ENCODE measurements around the gene RPL23. TPM values are rescaled to one million over a fixed set of nuclear protein-coding genes. Genes with fewer than 3 reads are reported as not detected.

The RPL23 gene
- polyA plus RNA-seq, 1 donor from 2014 or later = 1,333 TPM

- Histone ChIP-seq H3K9ac (ENCODE audit: low read length) (no peak overlapping the region), H3K27me3 (ENCODE audit: insufficient read depth, low read depth, low read length) (no peaks in the 10 kb centered on the region), H3K9me2 (ENCODE audit: insufficient read depth, low read length) (no peaks in the 10 kb centered on the region), H3K27ac (ENCODE audit: low read length) (no peak overlapping the region), H3K36me3 (ENCODE audit: insufficient read depth, low read length) (peaks cover 3% of the 10 kb centered on the region), H2AFZ (ENCODE audit: low read depth, low read length) (no peak overlapping the region), H3F3A (ENCODE audit: insufficient read depth, low read length, poor library complexity, severe bottlenecking) (no peaks in the 10 kb centered on the region), H3K4me2 (ENCODE audit: low read length) (no peak overlapping the region), H3K79me2 (replicated peaks; ENCODE audit: insufficient read depth, low read length) (no peaks in the 10 kb centered on the region), H3K4me3 (ENCODE audit: low read length) (no peak overlapping the region), H3K9me3 (ENCODE audit: low read length) (no peaks in the 10 kb centered on the region), H4K20me1 (ENCODE audit: insufficient read depth) (no peaks in the 10 kb centered on the region)
- TF ChIP-seq TAF1 (IDR thresholded peaks at IDR 0.05; ENCODE audit: low read depth) (no peak), EZH2 (IDR thresholded peaks at IDR 0.05; ENCODE audit: borderline replicate concordance, insufficient read depth, low read length, poor library complexity, severe bottlenecking) (no peak), RAD21 (conservative IDR thresholded peaks at IDR 0.05) (no peak), EP300 (conservative IDR thresholded peaks at IDR 0.05; ENCODE audit: poor library complexity, severe bottlenecking) (no peak), REST (IDR thresholded peaks at IDR 0.05; ENCODE audit: borderline replicate concordance) (no peak), CTCF (IDR thresholded peaks at IDR 0.05; ENCODE audit: poor library complexity, severe bottlenecking) (no peak), POLR2AphosphoS5 (IDR thresholded peaks at IDR 0.05) (no peak), MXI1 (conservative IDR thresholded peaks at IDR 0.05; ENCODE audit: poor library complexity, severe bottlenecking) (no peak), SMC3 (conservative IDR thresholded peaks at IDR 0.05; ENCODE audit: poor library complexity) (no peak)
Observed at GRCh38 chr17:38899421-38899820, 45.9 kb upstream of the RPL23 start.

DNA sequence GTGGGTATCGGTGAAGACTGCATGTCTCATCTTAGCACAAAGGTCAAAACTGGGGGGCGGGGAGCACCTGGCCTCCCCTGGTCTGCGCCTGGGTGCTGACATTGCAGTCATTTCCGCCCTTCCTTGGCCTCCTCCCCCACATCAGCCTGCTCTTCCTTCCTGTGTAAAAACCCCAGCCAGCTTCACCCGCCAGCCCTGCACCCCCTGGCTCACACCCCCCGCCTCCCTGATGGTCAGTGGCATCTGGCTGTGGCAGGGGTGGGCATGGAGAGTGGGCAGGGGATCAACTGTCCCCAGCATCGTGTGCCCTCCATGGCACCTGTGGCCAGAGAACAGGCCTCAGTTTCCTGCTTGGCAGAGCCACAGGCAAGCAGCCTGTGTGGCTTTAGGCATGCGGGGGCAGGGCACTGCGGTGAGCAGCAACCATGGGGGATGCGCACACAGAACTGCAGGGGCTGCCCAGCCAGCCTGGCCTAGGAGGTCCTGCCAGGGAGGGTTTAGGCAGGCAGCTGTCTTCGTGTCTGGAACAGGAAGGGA lies 45.4 kb upstream of the RPL23 start:
- Histone ChIP-seq H3K79me2 (replicated peaks; ENCODE audit: insufficient read depth, low read length) (no peaks in the 10 kb centered on the region), H3K36me3 (ENCODE audit: insufficient read depth, low read length) (peaks cover 3% of the 10 kb centered on the region), H3K27me3 (ENCODE audit: insufficient read depth, low read depth, low read length) (no peaks in the 10 kb centered on the region), H3K9me3 (ENCODE audit: low read length) (no peaks in the 10 kb centered on the region), H3F3A (ENCODE audit: insufficient read depth, low read length, poor library complexity, severe bottlenecking) (no peaks in the 10 kb centered on the region), H4K20me1 (ENCODE audit: insufficient read depth) (no peaks in the 10 kb centered on the region), H3K9ac (ENCODE audit: low read length) (no peak overlapping the region), H2AFZ (ENCODE audit: low read depth, low read length) (no peak overlapping the region), H3K4me2 (ENCODE audit: low read length) (no peak overlapping the region), H3K4me3 (ENCODE audit: low read length) (no peak overlapping the region), H3K9me2 (ENCODE audit: insufficient read depth, low read length) (no peaks in the 10 kb centered on the region), H3K27ac (ENCODE audit: low read length) (no peak overlapping the region)
- TF ChIP-seq MXI1 (conservative IDR thresholded peaks at IDR 0.05; ENCODE audit: poor library complexity, severe bottlenecking) (no peak), TAF1 (IDR thresholded peaks at IDR 0.05; ENCODE audit: low read depth) (no peak), REST (IDR thresholded peaks at IDR 0.05; ENCODE audit: borderline replicate concordance) (no peak), SMC3 (conservative IDR thresholded peaks at IDR 0.05; ENCODE audit: poor library complexity) (no peak), POLR2AphosphoS5 (IDR thresholded peaks at IDR 0.05) (no peak), EZH2 (IDR thresholded peaks at IDR 0.05; ENCODE audit: borderline replicate concordance, insufficient read depth, low read length, poor library complexity, severe bottlenecking) (no peak), CTCF (IDR thresholded peaks at IDR 0.05; ENCODE audit: poor library complexity, severe bottlenecking) (no peak), EP300 (conservative IDR thresholded peaks at IDR 0.05; ENCODE audit: poor library complexity, severe bottlenecking) (no peak)

All from neural cell (in vitro differentiated cells).